Measurements from ENCODE around the gene ZNF830. TPM values are rescaled to one million over a fixed set of nuclear protein-coding genes. Genes with fewer than 3 reads are reported as not detected.
A peak's percentile ranks its signal among the peaks of the same experiment; 100 is the strongest.

Gene ZNF830
- total RNA-seq, 1 donor, result 13.0 TPM

GRCh38 chr17:34980353-34980680 lies 19.0 kb downstream of the ZNF830 start, which contains the start of gene LIG3:
Gene LIG3, plus strand, starts transcription at chr17:34980512. Its CDS starts 2,494 bp downstream, at chr17:34983006.
- peak within 1 kb of the TSS; percentile 84 for H3K4me3 ChIP-seq (ENCODE audit: low read depth, low read length)
- no peak for TF ChIP-seq CTCF (IDR thresholded peaks at IDR 0.05; ENCODE audit: insufficient read depth, low read depth, low read length)
- DNase-seq (ENCODE audit: low read depth), result peak; percentile 95

DNA sequence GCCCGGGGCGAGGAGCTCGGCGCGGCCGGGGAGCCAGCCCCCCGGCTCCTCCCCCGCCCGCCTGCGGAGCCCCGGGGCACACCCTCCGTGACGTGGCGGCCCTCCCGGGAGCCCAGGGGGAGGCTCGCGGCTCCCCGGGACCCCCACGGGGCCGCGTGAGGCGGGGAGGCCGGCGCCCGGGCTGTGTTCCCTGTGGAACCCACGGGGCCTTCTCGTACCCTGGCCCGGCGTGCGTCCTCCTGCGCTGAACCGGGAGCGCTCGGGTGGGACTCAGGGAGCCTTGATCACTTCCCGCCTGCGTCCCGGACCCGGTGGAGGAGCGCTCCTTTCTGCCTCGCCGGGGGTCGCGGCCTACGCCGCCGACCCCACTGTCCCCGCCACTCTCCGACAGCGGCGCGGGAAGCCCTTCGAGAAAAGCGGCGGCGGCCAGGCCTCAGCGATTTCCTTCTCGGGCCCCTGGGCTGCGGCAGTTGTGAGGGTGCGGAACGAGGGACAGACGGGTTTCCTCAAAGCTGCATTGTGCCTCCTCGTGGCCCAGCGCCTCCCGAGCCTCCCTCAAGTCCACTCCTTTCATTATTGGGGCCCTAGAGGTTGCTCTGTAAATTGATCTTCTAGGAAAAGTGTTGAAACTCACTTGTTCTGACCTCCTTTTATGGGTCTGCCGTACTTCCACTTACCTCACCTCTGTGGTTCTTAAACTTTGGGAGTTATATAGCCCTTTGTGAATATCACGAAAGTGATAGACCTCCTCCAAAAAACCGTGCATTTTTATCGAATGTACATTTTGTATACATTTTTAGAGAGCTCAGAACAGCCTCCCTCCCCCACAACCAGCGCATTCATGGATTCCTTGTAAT lies 19.6 kb downstream of the ZNF830 start:
- TF ChIP-seq CTCF (IDR thresholded peaks at IDR 0.05; ENCODE audit: insufficient read depth, low read depth, low read length), result peak; percentile 51
- H3K4me3 ChIP-seq (ENCODE audit: low read depth, low read length), result peak overlapping the region; percentile 84
- peak; percentile 92 for DNase-seq (ENCODE audit: low read depth)

DNA sequence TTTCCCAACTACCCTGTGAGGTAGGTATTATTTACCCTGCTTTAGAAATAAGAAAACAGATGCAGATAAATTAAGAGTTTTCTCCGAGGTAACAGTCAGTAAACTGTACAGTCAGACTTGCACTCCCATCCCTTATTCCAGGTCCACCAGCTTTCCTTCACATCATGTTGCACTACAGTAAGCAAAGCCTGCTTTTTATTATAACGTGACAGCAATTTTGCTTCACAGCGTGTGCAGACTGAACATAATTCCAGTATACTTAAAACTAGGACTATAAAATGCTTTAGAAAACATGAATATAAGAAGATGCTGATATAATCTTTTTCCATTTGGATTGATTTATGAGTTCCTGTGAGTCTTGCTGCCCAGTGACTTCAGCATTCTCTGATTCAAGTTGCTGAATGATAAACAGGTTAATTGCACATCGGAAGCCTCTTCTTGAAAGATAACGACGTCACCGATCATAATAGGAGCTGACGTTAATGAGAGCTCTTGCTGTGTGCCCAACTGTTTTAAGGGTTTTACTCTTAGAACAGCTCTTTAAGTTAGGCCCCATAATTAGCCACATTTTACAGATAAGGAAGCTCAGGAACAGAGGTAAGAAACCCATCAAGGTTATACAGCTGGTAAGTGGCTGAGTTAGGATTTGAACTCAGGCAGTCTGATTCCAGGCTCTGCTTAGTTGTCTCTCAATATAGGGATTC lies 20.4 kb downstream of the ZNF830 start:
- H3K4me3 ChIP-seq (ENCODE audit: low read depth, low read length), result peak overlapping the region; percentile 84
- no peak for TF ChIP-seq CTCF (IDR thresholded peaks at IDR 0.05; ENCODE audit: insufficient read depth, low read depth, low read length)
- peak; percentile 80 for DNase-seq (ENCODE audit: low read depth)

DNA sequence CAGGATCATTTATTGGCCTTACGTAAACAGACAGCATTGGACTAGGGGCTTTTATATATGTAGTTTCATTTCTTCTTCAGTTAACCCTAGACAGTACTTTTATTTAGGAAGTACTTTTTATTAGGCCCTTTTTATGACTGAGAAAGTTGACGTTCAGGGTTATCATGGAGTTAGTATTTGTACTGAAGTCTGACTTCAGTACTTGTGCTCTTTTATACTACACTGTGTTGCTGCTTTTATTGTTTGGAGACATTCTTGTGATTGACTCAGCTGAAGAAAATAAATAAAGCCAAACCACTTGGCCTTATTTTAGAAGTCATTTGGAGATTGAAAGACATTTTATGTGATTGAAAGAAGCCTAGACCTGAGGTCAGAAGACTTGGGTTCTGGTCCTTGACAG lies 25.9 kb downstream of the ZNF830 start:
- no peak for DNase-seq (ENCODE audit: low read depth)
- TF ChIP-seq CTCF (IDR thresholded peaks at IDR 0.05; ENCODE audit: insufficient read depth, low read depth, low read length), result no peak
- no peak overlapping the region for H3K4me3 ChIP-seq (ENCODE audit: low read depth, low read length)

- no peak for TF ChIP-seq CTCF (IDR thresholded peaks at IDR 0.05; ENCODE audit: insufficient read depth, low read depth, low read length)
- no peak for DNase-seq (ENCODE audit: low read depth)
- no peak overlapping the region for H3K4me3 ChIP-seq (ENCODE audit: low read depth, low read length)
Observed at GRCh38 chr17:34988644-34989043, 27.3 kb downstream of the ZNF830 start.

DNA sequence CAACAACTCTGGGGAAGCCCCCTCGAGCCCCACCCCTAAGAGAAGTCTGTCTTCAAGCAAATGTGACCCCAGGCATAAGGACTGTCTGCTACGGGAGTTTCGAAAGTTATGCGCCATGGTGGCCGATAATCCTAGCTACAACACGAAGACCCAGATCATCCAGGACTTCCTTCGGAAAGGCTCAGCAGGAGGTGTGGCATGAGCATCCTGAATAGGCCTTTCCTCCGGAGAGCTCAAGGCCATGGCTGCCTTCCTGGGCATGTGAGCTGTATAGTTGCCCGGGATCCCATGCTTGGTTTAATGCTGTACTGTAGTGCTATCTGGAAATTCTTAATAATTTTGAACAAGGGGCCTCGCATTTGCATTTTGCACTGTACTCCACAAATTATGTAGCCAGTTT lies 28.1 kb downstream of the ZNF830 start:
- H3K4me3 ChIP-seq (ENCODE audit: low read depth, low read length), result no peak overlapping the region
- no peak for TF ChIP-seq CTCF (IDR thresholded peaks at IDR 0.05; ENCODE audit: insufficient read depth, low read depth, low read length)
- no peak for DNase-seq (ENCODE audit: low read depth)

Measured in fibroblast of villous mesenchyme (primary cell).